K562 (cell line): ENCODE results near the gene STON1.

Experiments
- CTCF ChIP-seq, 3 experiments: IDR thresholded peaks in 2 of 3; conservative IDR thresholded peaks in 1 of 3; 2 replicates each; pipeline ENCODE4 v1.5.1; 2011 to 2012; ENCODE audit warnings: low read length in 3 of 3, mild to moderate bottlenecking in 3 of 3, control low read depth in 2 of 3, improper control_type of control experiment in 1 of 3, inconsistent platforms in 1 of 3, low read depth in 1 of 3, mixed read lengths in 1 of 3, moderate library complexity in 1 of 3; ENCODE audit not compliant: insufficient read depth in 2 of 3
- DNMT1 ChIP-seq: fragments of 450-650 bp; IDR thresholded peaks from 2 replicates; pipeline ENCODE4 v1.6.1; 2016; ENCODE audit warnings: antibody characterized with exemption, mild to moderate bottlenecking
- ELK1 ChIP-seq: sonication (generic); formaldehyde crosslinking; IDR thresholded peaks from 2 replicates; pipeline ENCODE4 v1.8.1; 2022; ENCODE audit warnings: missing genetic modification reagents
- FOXP1 ChIP-seq: sonication (generic); formaldehyde crosslinking; IDR thresholded peaks from 2 replicates; pipeline ENCODE4 v1.8.0; 2022; ENCODE audit warnings: mild to moderate bottlenecking, missing genetic modification reagents
- KDM1A ChIP-seq, 2 experiments: fragments of 450-650 bp; IDR thresholded peaks; 2 replicates each; pipeline ENCODE4 v1.6.1; 2016; ENCODE audit warnings: mild to moderate bottlenecking in 2 of 2
- KLF1 ChIP-seq: fragments of 450-650 bp; IDR thresholded peaks from 2 replicates; pipeline ENCODE4 v1.6.1; 2016; ENCODE audit warnings: missing genetic modification characterization, missing compliant biosample characterization
- MXI1 ChIP-seq: IDR thresholded peaks from 2 replicates; pipeline ENCODE4 v1.6.1; 2011; ENCODE audit warnings: low read depth, mild to moderate bottlenecking, improper control_type of control experiment, low read length
- POLR2AphosphoS5 ChIP-seq: IDR thresholded peaks from 2 replicates; pipeline ENCODE4 v1.6.1; 2011; ENCODE audit warnings: mild to moderate bottlenecking, low read depth, low read length, moderate library complexity; ENCODE audit not compliant: control insufficient read depth, insufficient read depth
- TARDBP ChIP-seq: fragments of 450-650 bp; IDR thresholded peaks from 2 replicates; pipeline ENCODE4 v1.6.1; 2016
- ZBTB43 ChIP-seq: sonication (generic); formaldehyde crosslinking; IDR thresholded peaks from 2 replicates; pipeline ENCODE4 v1.8.0; 2023; ENCODE audit warnings: mild to moderate bottlenecking, missing genetic modification reagents
- ZHX1 ChIP-seq: fragments of 150-350 bp; conservative IDR thresholded peaks from 2 replicates; pipeline ENCODE4 v1.6.1; 2014; ENCODE audit warnings: low read length

GRCh38 chr2:48534781-48535180 lies 4.8 kb downstream of the STON1 start:
- TF ChIP-seq CTCF (IDR thresholded peaks at IDR 0.05 in 2 of 3, conservative IDR thresholded peaks at IDR 0.05 in 1 of 3; ENCODE audit: insufficient read depth in 2 of 3, low read depth in 1 of 3, low read length in 3 of 3) (no peak), ZBTB43 (CRISPR knock-in tag) (no peak), TARDBP (no peak), KDM1A (IDR thresholded peaks at IDR 0.05) (no peak), FOXP1 (no peak), ZHX1 (no peak), POLR2AphosphoS5 (no peak), MXI1 (no peak), KLF1 (tag) (no peak), ELK1 (CRISPR knock-in tag) (no peak), DNMT1 (no peak)
